HEK293T (cell line): ENCODE data around the gene KIF16B.

Experiments used
- ARNT ChIP-seq: fragments of 450-650 bp; IDR thresholded peaks from 2 replicates; pipeline ENCODE4 v1.6.1; 2017; ENCODE audit warnings: mild to moderate bottlenecking
- ELF4 ChIP-seq: fragments of 450-650 bp; IDR thresholded peaks from 2 replicates; pipeline ENCODE4 v1.6.1; 2017; ENCODE audit warnings: antibody characterized with exemption
- FOXA1 ChIP-seq: fragments of 450-650 bp; IDR thresholded peaks from 2 replicates; pipeline ENCODE4 v1.6.1; 2016; ENCODE audit warnings: mild to moderate bottlenecking
- FOXM1 ChIP-seq: fragments of 450-650 bp; IDR thresholded peaks from 2 replicates; pipeline ENCODE4 v1.6.1; 2017; ENCODE audit warnings: mild to moderate bottlenecking, borderline replicate concordance
- HDGF ChIP-seq: fragments of 450-650 bp; IDR thresholded peaks from 2 replicates; pipeline ENCODE4 v1.6.1; 2017; ENCODE audit warnings: antibody characterized with exemption, borderline replicate concordance
- LEF1 ChIP-seq: fragments of 450-650 bp; IDR thresholded peaks from 2 replicates; pipeline ENCODE4 v1.6.1; 2017; ENCODE audit warnings: mild to moderate bottlenecking, borderline replicate concordance
- SP1 ChIP-seq: fragments of 450-650 bp; IDR thresholded peaks from 2 replicates; pipeline ENCODE4 v1.6.1; 2017
- SUZ12 ChIP-seq: fragments of 450-650 bp; IDR thresholded peaks from 2 replicates; pipeline ENCODE4 v1.6.1; 2016; ENCODE audit warnings: mild to moderate bottlenecking
- TARDBP ChIP-seq: fragments of 450-650 bp; IDR thresholded peaks from 2 replicates; pipeline ENCODE4 v1.6.1; 2016
- ZNF384 ChIP-seq: fragments of 450-650 bp; IDR thresholded peaks from 2 replicates; pipeline ENCODE4 v1.6.1; 2016
- TF ChIP-seq, protein P1 (sequence below): fragments of 450-650 bp; IDR thresholded peaks from 2 replicates; pipeline ENCODE4 v1.6.1; 2016

DNA sequence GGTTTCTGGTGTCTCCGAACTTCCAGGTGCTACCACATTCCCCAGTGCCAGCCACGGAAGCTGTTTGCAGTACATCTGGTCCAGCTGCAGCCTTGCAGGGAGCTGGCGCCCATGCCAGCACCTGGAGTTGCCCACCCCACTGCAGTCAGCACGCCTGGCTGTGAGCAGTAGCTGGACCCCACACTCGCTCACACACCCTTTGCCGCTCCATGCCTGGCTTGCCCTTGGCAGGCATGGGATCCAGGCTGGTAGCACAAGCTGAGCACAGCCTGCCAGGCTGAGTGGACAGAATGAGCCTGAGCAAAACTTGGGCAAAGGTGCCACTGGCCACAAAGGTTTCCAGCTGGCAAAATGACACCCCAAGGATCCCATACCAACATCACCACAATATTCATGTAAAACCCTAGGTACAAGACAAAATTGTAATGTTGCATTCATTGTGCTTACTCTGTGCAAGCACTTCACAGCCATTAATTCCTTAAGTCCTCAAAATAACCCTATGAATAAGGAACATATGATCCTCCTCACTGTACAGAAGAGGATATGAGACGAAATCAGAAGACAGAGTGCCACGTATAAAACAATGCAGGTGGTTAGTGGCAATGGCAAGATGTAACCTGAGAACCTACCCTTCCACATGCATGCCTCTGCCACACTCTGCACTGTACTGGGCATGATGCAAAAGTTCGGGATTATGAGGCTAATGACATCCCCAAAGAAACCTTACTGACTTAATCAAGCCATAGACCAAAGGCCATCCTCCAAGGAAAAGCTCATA lies 18.3 kb downstream of the KIF16B start:
- TF ChIP-seq HDGF (no peak), ELF4 (no peak), SP1 (no peak), FOXM1 (no peak), FOXA1 (no peak), ARNT (no peak), ZNF384 (no peak), SUZ12 (no peak), TARDBP (no peak), LEF1 (no peak)
- TF ChIP-seq, protein P1, sequence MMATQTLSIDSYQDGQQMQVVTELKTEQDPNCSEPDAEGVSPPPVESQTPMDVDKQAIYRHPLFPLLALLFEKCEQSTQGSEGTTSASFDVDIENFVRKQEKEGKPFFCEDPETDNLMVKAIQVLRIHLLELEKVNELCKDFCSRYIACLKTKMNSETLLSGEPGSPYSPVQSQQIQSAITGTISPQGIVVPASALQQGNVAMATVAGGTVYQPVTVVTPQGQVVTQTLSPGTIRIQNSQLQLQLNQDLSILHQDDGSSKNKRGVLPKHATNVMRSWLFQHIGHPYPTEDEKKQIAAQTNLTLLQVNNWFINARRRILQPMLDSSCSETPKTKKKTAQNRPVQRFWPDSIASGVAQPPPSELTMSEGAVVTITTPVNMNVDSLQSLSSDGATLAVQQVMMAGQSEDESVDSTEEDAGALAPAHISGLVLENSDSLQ: no peak
